B cell (primary cell): ENCODE results near the gene HSBP1L1.

Experiments
- EZH2 ChIP-seq: IDR thresholded peaks from 2 replicates; pipeline ENCODE4 v1.6.1; 2012; ENCODE audit warnings: borderline replicate concordance, low read depth, mild to moderate bottlenecking, moderate library complexity, low read length; ENCODE audit not compliant: insufficient read depth, poor library complexity, severe bottlenecking
- TF ChIP-seq, protein P1 (sequence below): fragments of 200-600 bp; IDR thresholded peaks from one replicate; pipeline ENCODE4 v1.8.0; 2022; ENCODE audit warnings: antibody characterized with exemption, mild to moderate bottlenecking

DNA sequence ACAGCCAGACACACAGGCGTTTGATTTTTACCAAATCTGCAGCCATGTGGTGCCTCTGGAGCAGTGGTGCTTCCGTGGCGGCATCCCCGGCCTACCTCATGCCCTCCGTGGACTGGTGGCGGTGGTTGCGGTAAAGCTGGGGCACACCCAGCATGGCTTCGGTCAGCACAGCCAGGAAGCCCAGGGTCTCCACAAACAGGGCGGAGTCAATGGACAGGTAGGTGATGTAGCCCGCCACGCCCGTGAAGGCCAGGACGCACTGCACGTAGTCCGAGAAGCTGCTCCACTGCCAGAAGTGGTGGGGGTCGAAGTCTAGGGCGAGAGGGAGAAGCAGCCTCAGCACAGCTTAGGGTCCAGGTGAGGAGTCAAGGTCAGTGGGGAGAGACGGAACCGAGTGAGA is 45.4 kb upstream of the HSBP1L1 start:
- TF ChIP-seq, protein P1, sequence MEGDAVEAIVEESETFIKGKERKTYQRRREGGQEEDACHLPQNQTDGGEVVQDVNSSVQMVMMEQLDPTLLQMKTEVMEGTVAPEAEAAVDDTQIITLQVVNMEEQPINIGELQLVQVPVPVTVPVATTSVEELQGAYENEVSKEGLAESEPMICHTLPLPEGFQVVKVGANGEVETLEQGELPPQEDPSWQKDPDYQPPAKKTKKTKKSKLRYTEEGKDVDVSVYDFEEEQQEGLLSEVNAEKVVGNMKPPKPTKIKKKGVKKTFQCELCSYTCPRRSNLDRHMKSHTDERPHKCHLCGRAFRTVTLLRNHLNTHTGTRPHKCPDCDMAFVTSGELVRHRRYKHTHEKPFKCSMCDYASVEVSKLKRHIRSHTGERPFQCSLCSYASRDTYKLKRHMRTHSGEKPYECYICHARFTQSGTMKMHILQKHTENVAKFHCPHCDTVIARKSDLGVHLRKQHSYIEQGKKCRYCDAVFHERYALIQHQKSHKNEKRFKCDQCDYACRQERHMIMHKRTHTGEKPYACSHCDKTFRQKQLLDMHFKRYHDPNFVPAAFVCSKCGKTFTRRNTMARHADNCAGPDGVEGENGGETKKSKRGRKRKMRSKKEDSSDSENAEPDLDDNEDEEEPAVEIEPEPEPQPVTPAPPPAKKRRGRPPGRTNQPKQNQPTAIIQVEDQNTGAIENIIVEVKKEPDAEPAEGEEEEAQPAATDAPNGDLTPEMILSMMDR: no peak
- TF ChIP-seq EZH2: no peak
